Adipocyte (in vitro differentiated cells): ENCODE results near the gene TP53RK.
A peak's percentile ranks its signal among the peaks of the same experiment; 100 is the strongest.

Experiments used
- DNase-seq: peaks from one replicate; pipeline ENCODE4 v3.0.0-alpha.2; 2015; ENCODE audit warnings: low read depth
- H3K27me3 ChIP-seq: replicated peaks from 2 replicates; pipeline ENCODE4 v1.7.0; 2013; ENCODE audit warnings: mild to moderate bottlenecking, low read length, moderate library complexity; ENCODE audit not compliant: control insufficient read depth, insufficient read depth
- H3K36me3 ChIP-seq: 2 replicates; pipeline ENCODE4 v1.7.0; 2013; ENCODE audit warnings: low read length, mild to moderate bottlenecking, moderate library complexity; ENCODE audit not compliant: control insufficient read depth, insufficient read depth, severe bottlenecking
- H3K4me1 ChIP-seq: 2 replicates; pipeline ENCODE4 v1.7.0; 2013; ENCODE audit warnings: mild to moderate bottlenecking, low read length, moderate library complexity; ENCODE audit not compliant: control insufficient read depth, insufficient read depth
- H3K4me3 ChIP-seq: 2 replicates; pipeline ENCODE4 v1.7.0; 2013; ENCODE audit warnings: mild to moderate bottlenecking, low read length, moderate library complexity
- H3K9ac ChIP-seq: 2 replicates; pipeline ENCODE4 v1.7.0; 2013; ENCODE audit warnings: mild to moderate bottlenecking, low read length, moderate library complexity
- H3K9me3 ChIP-seq: 2 replicates; pipeline ENCODE4 v1.7.0; 2013; ENCODE audit warnings: mild to moderate bottlenecking, low read length, moderate library complexity; ENCODE audit not compliant: control insufficient read depth

The TP53RK gene

DNA sequence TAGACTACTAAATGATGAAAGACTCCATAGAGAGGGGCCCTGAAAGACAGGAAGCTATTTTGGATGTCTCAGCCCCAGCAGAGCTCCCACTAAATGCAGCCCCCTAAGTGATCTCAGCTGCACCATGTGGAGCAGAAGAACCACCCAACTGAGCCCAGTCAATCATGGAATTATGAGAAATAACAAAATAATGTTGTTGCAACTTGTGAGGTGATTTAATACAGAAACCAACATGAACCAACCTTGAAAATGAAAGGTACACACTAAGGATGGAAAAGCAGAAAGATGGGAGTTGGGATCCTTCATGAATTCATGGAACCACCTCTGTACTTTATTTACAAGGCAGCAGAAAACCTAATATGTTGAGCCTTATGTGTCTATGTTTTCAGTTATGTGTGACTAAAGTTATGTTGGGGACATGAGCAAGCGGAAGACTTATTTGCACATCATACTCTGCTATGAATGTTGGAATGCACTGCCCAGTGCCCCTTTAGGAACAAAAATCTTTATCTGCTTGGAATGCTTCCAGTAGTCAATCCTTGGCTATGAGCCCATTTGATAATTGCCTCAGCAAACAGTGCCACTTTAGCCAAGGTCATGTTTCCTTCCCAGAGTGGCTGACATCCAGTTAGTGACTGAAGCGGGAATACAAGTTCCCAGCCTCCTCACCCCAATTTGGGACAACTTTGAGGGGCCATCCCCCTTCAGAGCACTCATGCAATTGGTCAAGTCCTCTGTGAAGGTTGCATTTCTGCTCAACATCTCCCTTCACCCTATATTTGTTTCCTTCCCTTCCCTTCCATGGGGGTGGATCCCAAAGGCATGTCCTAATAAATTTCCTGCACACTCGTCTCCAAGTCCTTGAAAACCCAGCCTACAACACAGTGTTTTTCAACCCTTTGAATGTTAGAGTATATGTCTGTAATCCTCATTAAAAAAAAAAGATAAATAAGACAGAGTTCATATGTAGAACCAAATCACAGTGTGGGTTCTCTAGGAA, 18.4 kb downstream of the TP53RK start:
- peak overlapping the region; percentile 20 for H3K4me3 ChIP-seq
- no peak for DNase-seq
- H3K27me3 ChIP-seq = no peaks in the 10 kb centered on the region
- H3K9ac ChIP-seq = no peak overlapping the region
- peaks cover 28% of the 10 kb centered on the region for H3K9me3 ChIP-seq
- peaks cover 18% of the 10 kb centered on the region for H3K4me1 ChIP-seq
- H3K36me3 ChIP-seq = no peaks in the 10 kb centered on the region

- peaks cover 28% of the 10 kb centered on the region for H3K9me3 ChIP-seq
- no peaks in the 10 kb centered on the region for H3K36me3 ChIP-seq
- H3K27me3 ChIP-seq = no peaks in the 10 kb centered on the region
- H3K4me3 ChIP-seq = peak overlapping the region; percentile 20
- peaks cover 18% of the 10 kb centered on the region for H3K4me1 ChIP-seq
- H3K9ac ChIP-seq = no peak overlapping the region
- no peak for DNase-seq
These were observed 19.0 kb downstream of the TP53RK start for GRCh38 chr20:46670228-46670584.

- H3K9ac ChIP-seq = no peak overlapping the region
- peaks cover 18% of the 10 kb centered on the region for H3K4me1 ChIP-seq
- no peaks in the 10 kb centered on the region for H3K27me3 ChIP-seq
- H3K9me3 ChIP-seq = peaks cover 20% of the 10 kb centered on the region
- no peak for DNase-seq
- H3K4me3 ChIP-seq = no peak overlapping the region
- H3K36me3 ChIP-seq = no peaks in the 10 kb centered on the region
These were observed 22.3 kb downstream of the TP53RK start for GRCh38 chr20:46666818-46667515.

- Histone ChIP-seq H3K27me3 (no peaks in the 10 kb centered on the region), H3K4me3 (no peak overlapping the region), H3K36me3 (no peaks in the 10 kb centered on the region), H3K9me3 (peaks cover 15% of the 10 kb centered on the region), H3K4me1 (peaks cover 18% of the 10 kb centered on the region), H3K9ac (no peak overlapping the region)
- DNase-seq = no peak
These were observed 22.9 kb downstream of the TP53RK start for GRCh38 chr20:46666306-46666705.

DNA sequence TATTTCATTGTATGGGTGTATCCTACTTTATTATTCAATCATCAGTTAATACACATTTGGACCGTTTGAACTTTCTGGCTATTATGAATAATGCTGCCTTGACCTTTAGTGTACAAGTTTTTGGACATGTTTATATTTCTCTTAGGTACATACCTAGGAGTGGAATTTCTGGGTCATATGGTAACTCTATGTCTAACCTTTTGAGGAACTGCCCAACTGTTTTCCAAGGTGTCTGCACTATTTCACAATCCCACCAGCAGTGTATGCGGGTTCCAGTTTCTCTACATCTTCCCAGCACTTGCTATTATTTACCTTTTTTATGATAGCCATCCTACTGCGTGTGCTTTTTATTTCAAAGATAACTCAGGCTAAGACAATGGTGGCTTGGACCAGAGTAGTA, 23.6 kb downstream of the TP53RK start:
- Histone ChIP-seq H3K4me3 (no peak overlapping the region), H3K36me3 (no peaks in the 10 kb centered on the region), H3K9me3 (peaks cover 14% of the 10 kb centered on the region), H3K27me3 (no peaks in the 10 kb centered on the region), H3K4me1 (peaks cover 18% of the 10 kb centered on the region), H3K9ac (no peak overlapping the region)
- no peak for DNase-seq

DNA sequence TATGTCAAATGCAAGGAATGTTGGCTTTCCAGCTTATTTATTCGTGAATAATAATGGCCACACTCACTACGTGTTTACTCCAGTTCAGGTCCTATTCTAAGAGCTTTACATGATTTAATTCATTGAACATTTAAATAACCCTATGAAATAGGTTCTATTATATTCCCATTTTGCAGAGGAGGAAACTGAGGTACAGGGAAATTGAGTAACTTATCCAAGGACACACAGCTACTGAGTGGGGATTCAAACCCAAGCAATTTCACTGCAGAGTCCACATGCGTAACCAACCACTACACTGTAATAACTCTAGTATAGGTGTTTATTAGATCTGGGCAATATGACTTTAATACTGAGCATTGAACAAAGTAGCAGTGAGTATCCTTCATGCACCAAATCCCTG, 25.7 kb downstream of the TP53RK start:
- H3K36me3 ChIP-seq = no peaks in the 10 kb centered on the region
- H3K9me3 ChIP-seq = peaks cover 11% of the 10 kb centered on the region
- DNase-seq = no peak
- no peaks in the 10 kb centered on the region for H3K27me3 ChIP-seq
- peaks cover 18% of the 10 kb centered on the region for H3K4me1 ChIP-seq
- H3K4me3 ChIP-seq = no peak overlapping the region
- H3K9ac ChIP-seq = no peak overlapping the region

DNA sequence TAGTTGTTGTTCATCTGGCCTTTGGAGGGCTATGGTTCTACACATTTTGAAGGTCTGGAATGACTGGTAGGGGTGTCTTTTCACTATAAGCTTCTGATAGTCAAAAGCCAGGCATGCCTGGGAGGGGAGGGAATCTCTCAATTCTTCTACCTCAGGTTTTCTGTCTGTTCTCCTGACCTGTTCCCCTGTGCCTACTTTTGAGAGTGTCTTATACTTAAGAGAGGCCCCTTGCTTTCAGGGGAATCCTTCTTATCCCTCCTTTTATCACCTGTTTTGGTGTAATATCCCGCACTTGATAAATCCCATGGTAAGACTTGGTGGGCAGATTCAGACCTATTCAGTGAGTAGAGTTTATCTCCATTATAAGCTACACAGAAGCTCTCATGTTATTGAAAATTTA, 27.6 kb downstream of the TP53RK start:
- H3K36me3 ChIP-seq = no peaks in the 10 kb centered on the region
- no peaks in the 10 kb centered on the region for H3K4me1 ChIP-seq
- no peak overlapping the region for H3K4me3 ChIP-seq
- H3K27me3 ChIP-seq = no peaks in the 10 kb centered on the region
- H3K9ac ChIP-seq = no peak overlapping the region
- DNase-seq = no peak
- H3K9me3 ChIP-seq = peaks cover 11% of the 10 kb centered on the region

GRCh38 chr20:46660487-46660886, 28.8 kb downstream of the TP53RK start:
- Histone ChIP-seq H3K4me3 (no peak overlapping the region), H3K9ac (no peak overlapping the region), H3K4me1 (no peaks in the 10 kb centered on the region), H3K27me3 (no peaks in the 10 kb centered on the region), H3K9me3 (peaks cover 11% of the 10 kb centered on the region), H3K36me3 (no peaks in the 10 kb centered on the region)
- DNase-seq = no peak

DNA sequence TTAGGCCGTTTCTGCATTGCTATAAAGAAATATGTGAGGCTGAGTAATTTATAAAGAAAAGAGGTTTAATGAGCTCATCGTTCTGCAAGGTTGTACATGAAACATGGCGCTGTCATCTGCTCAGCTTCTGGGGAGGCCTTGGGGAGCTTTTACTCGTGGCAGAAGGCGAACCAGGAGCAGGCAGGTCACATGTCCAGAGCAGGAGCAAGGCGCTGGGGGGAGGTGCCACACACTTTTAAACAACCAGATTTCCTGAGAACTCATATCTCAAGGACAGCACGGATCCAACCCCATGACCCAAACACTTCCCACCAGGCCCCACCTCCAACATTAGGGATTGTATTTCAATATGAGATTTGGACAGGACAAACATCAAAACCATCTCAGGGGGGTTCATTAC, 31.6 kb downstream of the TP53RK start:
- no peak for DNase-seq
- peaks cover 11% of the 10 kb centered on the region for H3K9me3 ChIP-seq
- H3K27me3 ChIP-seq = no peaks in the 10 kb centered on the region

DNA sequence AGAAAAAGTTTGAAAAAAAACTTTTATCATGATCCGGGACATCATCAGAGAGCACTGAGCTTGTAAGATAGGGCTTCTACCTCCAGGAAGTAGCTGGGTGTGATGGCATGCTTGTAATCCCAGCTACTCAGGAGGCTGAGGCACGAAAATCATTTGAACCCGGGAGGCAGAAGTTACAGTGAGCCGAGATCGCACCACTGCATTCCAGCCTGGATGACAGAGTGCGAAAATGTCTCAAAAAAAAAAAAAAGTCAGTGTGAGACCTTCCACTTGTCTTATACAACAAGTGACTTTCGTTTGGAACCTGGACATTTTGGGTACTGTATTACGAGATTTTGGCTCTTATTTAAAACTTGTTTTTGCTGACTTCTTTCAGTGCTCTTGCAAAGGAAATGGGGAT, 32.1 kb downstream of the TP53RK start:
- DNase-seq = no peak
- peaks cover under 1% of the 10 kb centered on the region for H3K27me3 ChIP-seq

More for the DNA sequence above, 31.6 kb downstream of the TP53RK start:
- Histone ChIP-seq H3K9ac (no peak overlapping the region), H3K4me3 (no peak overlapping the region), H3K36me3 (no peaks in the 10 kb centered on the region), H3K4me1 (no peaks in the 10 kb centered on the region)

DNA sequence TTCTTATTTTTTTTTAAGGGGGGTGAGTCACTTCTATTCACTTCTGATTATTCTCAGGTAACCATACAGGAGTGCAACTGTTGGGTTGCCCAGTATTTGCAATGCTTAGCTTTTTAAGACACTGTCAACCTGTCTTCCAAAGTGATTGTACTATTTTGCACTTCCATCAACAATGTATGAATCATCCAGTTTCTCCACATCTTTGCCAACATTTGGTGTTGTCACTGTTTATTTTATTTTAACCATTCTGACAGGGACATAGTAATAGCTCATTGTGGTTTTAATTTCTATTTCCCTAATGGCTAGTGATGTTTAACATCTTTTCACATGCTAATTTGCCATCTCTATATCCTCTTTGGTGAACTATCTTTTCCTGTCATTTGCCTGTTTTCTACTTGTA, 36.5 kb downstream of the TP53RK start:
- H3K4me3 ChIP-seq = no peak overlapping the region
- no peak for DNase-seq
- peaks cover 16% of the 10 kb centered on the region for H3K27me3 ChIP-seq
- no peaks in the 10 kb centered on the region for H3K36me3 ChIP-seq
- H3K9me3 ChIP-seq = no peaks in the 10 kb centered on the region
- no peaks in the 10 kb centered on the region for H3K4me1 ChIP-seq
- H3K9ac ChIP-seq = no peak overlapping the region

More for the DNA sequence above, 32.1 kb downstream of the TP53RK start:
- Histone ChIP-seq H3K9me3 (peaks cover 11% of the 10 kb centered on the region), H3K4me3 (no peak overlapping the region), H3K9ac (no peak overlapping the region), H3K4me1 (no peaks in the 10 kb centered on the region), H3K36me3 (no peaks in the 10 kb centered on the region)
